HG03378 (cell line): ENCODE data around the gene SCRT2.
"Not testable (repeated sequence)": the region's sequence is repeated elsewhere in the genome, so short reads cannot be mapped to it uniquely, and the experiment has no call there.

Source experiments
- ATAC-seq: cut with Tn5 transposase; IDR thresholded peaks from one replicate; pipeline ENCODE4 v1.9.1; 2021; ENCODE audit warnings: mild to moderate bottlenecking, moderate library complexity; ENCODE audit not compliant: unreplicated experiment

SCRT2 gene

DNA sequence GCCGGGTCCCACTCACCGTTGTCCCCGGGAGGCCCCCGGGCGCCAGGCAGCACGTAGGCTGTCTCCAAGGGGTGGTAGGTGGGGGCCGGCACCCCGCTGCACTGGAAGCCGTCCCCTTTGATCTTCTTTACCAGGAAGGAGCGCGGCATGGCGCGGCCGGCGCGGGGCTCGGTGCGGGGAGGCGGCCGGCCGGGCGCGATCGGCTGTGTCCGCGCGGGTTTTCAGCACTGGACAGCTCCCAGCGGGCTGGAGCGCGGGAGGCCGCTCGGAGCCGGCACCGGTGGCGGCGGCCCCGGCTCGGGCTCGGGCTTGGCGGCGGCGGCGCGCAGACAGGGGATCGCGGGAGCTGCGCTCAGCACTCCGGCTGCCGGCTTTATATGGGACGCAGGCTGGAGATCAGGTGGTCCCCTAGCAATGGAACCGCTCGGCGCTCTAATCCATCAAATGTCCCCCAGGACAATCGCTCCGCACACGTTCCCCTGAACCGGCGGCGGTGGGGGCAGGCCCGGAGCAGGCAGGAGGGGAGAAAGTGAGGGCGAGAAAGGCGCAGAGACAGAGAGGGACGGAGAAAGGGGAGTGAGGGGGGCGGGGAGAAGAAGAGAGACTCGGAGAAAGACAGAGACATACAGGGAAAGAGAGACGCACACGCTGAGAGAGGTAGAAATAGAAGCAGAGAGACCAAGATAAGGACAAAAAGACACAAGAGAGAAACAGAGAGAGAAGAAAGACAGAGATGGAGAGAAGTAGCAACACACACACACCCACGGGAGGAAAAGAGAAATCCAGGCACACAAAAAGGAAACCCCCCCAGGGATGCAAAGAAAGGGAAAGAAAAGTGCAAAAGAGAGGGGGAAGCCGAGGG lies at the start of gene SCRT2:
Gene SCRT2, minus strand, starts transcription at position 350 of the 862 bp plus-strand sequence. Its CDS starts 201 bp downstream, at position 149.
- ATAC-seq: no peak

DNA sequence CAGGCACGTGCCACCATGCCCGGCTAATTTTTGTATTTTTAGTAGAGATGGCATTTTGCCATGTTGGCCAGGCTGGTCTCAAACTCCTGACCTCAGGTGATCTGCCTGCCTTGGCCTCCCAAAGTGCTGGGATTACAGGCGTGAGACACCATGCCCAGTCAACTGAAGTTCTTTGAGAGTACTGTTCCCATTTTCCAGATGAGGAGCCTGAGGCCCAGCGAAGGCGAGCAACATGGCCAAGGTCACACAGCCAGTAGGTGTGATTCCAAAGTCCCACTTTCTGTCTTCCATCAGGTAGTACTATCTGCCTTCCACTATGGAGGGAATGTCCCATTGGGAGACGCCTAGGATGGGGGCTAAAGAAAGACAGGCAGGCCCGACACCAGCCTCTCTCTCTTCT lies 49.2 kb upstream of the SCRT2 start:
- ATAC-seq: not testable (repeated sequence)

DNA sequence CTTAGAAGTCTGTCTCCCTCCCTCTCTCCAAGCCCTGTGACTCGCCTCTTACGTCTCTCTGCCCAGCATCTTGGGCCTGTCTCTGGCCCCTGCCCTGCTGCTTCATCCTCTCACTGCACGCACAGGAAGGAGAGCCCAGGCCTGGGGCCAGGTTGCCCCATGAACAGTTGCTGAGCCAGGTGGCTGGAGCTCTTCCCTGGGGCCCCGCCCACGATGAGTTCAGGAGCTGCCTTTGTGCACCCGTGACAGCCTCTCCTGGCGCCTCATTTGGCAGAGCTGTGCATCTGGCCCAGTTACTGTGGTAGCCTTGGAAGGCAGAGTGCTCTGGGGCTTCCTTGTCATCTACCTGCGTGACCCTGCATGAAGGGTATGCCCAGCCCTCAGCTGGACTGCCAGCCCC lies 48.2 kb upstream of the SCRT2 start:
- no peak for ATAC-seq

DNA sequence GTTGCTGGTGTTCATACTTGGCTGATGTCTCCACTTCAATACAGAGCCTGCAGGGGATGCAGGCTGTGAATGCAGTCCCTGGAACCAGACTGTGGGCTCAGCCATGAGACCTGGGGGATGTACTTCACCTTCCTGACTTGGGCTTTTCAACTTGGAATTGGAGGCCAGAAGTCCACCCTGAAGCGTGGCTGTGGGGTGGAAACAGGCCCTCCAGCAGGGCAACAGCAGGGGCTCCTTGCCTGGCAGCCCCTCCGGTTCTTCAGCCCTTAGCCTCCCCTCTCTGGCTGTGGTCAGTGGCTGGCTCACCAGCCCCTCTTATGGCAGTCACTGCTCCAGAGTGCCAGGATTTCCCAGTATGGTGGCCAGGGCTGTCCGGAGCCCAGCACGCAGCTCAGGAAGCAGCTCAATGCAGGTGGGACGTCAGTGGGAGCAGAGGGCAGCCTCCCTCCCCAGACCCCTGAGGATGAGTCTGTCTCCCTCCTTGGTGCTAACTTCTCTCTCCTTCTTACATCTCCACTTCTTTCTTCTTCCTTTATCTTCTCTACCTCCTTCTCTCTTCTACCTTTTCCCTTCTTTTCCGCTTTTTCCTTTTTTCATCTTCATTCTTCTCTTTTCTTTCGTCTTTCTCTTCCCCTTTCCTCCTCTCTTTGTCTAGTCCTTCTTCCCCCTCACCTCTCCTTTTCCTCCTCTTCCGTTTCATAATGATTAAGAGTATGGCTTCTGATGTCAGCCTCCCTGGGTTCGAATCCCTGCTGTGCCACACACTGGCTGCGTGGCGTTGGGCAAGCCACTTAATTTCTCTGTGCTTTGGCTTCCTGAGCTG lies 47.4 kb upstream of the SCRT2 start:
- no peak for ATAC-seq

DNA sequence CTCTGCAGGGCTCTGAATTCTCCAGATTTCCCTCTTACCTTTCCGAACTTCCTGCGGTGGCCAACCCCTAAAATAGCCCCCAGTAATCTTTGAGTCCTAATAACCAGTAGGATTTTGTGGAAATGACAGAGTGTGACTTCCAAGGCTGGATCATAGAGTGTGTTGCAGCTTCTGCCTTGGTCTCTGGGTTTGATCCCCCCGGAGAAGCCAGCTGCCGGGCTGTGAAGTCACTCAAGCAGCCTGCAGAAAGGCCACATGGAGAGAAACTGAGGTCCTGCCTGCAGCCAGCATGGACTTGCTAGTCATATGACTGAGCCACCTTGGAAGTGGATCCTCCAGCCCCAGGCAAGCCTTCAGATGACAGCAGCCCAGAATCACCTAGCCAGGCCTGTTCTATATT lies 46.3 kb upstream of the SCRT2 start:
- ATAC-seq: no peak

DNA sequence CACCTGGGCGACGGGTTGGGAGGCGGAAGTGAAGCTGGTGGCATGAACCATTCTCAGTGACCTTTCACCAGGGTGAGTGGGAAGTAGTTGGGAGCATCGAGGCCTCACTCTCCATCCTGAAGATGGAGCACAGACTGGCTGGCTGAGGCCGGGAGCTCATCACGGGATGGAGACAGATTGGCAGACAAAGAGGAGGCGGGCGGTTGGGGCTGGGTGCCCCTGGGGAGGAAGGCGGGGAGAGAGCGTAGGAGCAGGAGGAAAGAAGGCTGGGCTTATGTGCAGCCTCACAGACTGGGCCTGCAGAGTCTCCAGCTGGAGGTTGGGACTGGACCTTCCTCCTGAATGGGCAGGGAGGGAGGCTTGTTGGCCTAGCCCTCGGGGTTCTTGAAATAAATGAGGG lies 44.2 kb upstream of the SCRT2 start:
- ATAC-seq: no peak

DNA sequence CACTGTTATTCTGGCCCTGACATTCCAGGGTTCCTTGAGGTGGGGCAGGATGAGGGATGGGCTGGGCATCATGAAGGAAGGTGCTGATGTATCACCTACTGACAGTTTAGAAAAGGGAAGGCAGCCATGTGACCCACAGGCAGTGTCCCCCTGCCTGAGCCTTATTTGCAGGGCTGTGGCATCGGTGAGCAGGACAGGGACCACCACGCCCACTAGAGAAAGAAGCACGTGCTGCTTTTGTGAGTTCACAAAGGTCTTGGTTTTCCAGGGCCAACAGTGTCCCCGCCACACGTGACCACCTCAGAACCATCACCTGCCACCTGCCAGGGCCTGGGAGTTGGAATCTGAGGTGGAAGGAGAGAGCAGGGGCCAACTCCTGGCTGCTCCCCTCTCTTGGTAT lies 43.5 kb upstream of the SCRT2 start:
- ATAC-seq: no peak

DNA sequence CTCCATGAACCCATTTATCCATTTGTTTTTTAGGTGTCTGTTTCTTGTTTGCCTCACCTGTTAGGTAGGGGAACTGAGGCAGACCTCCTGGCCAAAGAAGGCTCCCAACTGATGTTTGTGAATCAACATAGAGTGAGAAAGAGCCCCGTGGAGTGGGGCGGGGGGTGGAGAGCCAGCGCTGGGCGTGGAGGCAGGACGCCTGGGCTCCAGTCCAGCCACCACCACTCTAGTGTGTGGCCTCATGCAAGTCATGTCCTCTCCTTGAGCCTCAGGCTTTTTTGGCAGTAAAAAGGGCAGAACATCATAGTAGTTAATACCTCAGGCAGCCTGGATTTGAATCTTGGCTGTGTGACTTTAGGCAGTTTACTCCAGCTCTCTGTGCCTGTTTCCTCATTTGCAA lies 42.2 kb upstream of the SCRT2 start:
- ATAC-seq: no peak

DNA sequence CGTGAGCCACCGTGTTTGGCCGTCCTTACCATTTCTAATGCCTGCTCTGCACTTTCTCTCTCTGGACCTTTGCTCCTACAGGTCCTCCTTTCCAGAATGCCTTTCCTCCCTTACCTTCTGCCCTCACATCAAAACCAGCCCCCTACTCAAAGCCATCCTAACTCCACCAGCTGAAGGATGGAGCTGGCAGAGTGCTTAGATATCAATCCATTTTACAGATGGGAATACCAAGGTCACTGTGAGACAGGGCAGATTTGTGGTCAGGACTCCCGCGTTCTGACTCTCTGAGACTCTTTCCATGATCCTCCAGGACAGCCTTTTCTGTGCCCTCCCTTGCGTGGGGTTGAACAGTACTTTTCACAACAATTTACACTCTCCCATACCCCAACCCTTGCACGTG lies 41.7 kb upstream of the SCRT2 start:
- no peak for ATAC-seq

DNA sequence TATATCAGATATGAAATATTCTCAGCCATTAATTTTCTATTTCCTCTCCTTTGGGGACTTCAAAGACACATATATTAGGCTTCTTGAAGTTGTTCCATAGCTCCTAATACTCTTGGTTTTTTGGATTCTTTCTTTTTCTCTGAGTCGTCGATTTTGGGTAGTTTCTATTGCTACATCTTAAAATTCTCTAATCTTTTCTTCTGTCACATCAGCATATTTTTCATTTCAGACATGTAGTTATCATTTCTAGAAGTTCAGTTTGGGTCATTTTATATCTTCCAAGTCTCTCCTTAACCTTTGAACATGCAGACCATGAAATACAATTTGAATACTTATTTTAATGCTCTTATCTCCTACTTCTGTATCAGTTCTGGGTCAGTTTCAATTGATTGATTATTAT lies 38.9 kb upstream of the SCRT2 start:
- ATAC-seq: no peak

DNA sequence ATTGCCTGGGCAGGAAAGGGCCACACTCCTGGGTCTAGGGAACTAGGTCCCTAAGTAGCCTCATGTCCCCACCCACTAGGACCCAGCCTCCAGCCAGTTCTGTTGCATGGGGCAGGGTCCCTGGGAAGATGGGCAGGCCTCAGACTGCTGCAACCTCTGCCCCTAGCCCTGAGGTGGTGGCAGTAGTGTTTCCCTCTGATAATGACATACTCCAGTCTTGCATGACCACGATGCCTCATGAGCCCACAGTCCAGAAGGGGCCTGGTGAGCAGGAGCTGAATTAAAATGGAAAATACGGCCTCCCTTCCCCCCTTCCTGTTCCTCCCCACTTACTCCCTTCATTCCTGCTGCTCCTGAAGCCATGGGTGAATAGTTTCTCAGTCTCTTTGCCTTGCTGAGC lies 36.0 kb upstream of the SCRT2 start:
- no peak for ATAC-seq

DNA sequence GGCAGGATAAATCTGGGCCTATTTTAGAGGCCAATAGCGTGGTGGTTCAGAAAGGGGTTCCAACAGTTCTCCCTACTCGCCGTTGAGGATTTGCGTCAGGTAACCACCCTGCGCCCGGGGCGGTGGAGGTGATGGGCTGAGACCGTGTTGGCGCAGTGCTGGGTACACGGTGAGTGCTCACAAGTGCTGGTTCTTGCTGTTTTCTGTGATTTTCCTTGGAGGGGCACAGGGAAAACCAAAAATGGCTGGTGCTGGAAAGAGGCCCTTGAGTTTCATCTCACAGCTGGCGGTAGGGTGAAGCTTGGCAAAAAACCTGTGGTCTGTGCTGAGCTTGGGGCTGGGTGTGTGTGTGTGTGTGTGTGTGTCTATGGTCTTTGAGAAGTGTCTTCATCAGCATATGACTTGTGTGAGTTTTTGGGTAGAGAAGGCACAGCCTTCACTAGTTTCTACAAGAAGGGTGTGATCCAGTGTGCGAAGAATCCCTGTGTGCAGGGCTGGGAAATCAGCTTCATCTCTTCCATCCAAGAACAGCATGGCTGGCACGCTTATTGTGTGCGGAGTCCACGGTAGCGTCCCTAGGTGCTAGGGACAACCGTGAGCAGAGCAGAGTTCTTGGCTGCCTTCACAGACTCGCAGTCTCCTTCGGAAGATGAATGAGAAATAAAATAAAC lies 35.3 kb upstream of the SCRT2 start:
- ATAC-seq: no peak

DNA sequence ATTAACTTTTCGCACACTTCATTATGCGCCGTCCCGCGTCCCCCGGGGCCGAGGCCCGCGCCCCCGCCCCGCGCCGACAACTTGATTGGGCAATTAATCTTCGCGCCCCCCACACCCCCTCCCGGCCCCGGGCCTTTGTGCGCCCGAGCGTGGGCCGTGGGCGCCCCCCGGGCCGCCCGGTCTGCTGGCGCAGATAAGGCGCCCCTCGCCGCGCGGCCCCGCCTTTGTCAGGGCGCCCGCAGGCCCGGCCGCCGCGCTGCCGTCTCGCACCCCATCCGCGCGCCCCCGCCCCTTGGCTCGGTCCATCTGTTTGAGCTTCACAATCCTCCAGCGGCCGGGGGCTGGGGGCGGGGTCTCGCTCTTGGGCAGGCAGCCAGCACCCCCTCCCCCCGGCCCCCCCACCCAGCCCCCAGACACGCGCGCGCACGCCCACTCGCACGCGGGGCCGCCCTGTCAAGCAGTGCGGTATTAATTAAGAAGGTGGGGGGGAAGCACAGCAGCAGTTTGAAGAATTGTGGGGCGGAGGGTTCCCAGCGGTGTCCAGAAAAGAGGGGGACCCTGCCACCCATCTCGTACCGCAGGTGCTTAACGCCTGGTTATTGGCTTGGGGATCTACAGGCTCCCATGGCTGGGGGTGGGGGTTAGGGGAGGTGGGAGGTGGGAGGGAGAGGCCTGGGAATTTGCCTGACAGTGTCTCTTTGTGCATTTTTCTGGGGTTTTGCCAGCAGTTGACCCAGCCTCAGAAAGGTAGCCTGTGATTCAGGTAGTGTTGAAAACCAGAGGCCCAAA lies 34.6 kb upstream of the SCRT2 start:
- no peak for ATAC-seq

DNA sequence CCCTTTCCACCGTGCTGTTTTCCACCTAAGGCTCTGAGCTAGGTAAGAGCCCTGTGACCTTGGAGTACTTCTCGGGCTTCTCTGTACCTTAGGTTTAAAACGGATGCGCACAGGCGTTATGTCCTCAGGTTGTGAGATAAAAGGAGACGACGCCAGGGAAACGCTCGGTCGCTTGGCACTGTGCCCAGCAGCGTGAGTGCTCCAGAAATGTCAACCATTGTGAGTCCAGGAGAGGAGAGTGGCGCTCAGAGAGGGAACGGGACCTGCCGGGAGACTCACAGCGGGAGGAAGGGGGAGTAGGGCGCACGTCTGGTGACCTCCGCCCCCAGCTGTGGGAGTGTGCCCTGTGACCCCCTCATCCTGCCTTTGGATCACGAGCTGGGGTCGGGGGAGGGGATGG lies 33.8 kb upstream of the SCRT2 start:
- ATAC-seq: no peak

DNA sequence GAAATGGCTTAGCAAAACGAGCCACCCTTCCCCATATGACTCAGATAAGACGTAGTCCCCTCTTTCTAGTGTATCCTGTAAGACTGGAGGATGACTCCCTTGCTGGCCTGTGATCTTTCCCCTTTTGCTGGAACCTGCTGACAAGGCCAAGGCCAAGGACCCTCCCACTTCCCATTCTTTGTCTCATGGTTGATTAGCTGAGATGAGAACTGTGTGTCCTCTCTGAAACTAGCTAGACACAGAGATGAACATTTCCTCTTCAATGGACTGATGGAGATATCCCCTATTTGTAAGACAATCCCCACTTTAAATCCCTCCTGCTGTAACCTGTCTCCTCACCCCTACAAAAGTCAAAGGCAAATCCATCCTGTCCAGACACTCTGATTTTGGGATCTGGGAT lies 33.4 kb upstream of the SCRT2 start:
- ATAC-seq: no peak

DNA sequence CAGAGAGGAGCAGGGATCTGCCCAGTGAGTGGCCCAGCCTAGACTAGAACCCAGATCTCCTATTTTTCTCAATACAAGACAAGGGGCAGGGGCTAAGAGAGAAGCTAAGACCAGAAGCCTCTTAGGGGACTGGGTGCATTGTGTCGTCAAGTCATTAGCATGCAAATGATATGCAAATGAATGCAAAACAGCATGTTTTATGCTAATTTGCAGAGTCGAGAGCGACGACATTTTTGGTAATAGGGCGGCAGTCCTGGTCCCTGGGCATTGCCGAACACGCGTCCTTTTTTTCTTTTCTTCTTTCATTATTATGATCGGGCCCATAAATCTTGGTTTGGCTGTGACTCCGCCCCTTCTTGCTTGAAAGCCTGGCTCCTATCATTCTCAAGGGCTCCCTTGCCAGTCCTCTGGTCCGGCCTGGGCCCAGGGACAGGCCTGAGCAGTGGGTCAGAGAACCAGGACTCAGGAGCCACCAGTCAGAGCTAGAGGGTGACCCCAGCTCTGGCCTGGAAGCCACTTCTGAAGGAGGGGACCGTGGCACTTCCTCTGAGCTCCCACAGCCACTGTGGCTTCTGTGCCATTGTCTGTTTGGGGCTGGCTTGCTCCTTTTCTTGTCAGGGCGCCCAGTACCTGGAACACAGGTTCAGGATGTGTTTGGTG lies 32.0 kb upstream of the SCRT2 start:
- no peak for ATAC-seq

DNA sequence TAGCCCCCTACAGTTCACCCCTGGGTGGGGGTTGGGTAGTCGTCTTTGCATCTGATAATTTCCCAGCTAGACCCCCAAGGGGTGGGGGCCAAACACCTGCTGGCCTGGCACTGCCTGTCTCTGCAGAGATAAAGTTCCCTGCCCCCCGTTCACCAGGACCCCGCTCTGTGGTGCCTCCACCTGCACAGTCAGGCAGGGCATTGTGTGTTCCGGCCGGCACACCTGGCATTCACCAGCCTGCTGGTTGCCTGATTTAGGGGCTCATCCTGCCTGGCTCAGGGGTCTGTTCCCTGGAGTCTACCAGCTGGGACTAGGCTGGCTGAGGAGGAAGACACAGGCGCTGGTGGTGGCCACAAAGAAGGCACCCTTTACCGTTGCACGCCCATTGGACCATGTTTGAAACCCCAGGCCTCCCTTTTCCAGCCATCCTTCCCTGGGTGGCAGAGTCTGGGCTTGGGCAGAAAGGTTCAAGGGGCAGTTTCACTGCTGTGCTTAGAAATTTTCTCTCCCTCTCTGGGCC lies 30.8 kb upstream of the SCRT2 start:
- no peak for ATAC-seq

DNA sequence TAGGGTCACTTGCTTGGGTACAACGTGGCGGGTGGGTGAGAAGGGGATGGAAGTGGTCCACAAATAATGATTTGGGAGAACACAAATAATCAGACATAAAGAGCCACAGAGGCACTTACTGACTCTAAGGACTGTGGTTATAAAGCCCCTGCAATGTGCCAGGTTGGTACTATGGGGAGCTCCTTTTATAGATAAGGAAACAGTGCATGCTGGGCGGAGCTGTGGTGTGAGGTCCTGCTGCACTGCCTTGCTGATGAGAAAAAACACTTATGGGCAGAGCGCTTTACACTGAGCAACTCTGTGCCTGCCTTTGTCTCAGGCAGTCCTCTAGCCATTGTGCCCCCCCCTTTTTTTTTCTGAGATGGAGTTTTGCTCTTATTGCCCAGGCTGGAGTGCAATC lies 29.1 kb upstream of the SCRT2 start:
- ATAC-seq: no peak

DNA sequence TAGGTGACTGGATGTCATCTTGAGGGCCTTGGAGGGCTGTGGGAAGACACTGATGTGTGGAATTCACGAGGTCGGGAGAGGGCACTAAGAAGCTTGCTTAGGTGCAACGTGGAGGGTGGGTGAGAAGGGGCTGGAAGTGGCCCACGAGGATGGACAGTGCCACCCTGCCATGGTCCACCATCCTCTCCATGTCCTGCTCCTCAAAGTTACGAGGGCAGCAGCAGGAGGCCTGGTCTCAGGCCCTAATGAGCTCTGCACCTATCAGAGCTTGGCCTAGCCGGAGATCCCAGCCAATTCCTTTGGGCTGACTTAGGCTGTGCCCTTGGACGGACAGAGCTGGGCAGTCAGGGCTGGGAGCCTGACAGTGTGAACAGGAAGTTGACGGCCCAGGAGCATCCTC lies 27.8 kb upstream of the SCRT2 start:
- ATAC-seq: no peak

DNA sequence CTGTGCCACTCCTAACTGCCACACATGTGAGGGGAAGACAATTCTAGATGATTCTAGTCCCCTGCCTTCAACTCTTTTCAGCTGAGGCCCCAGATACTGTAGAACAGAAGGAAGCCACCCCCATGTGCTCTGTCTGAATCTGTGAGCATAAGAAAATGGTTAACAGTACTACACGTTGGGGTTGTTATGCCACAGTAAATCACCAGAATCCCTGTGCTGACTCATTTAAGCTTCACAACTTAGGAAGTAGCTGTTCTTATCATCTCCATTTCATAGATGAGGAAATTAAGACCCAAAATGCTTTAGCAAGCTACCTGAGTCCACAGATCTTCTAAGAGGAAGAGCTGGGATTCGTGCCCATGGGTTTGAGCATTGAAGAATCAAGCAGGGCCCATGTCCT lies 27.4 kb upstream of the SCRT2 start:
- ATAC-seq: no peak
